Uterus (tissue), 4 donors: ENCODE data around the gene DYNLT4. TPM values are rescaled to one million over a fixed set of nuclear protein-coding genes. Genes with fewer than 3 reads are reported as not detected.

Experiments used
- DNase-seq, 2 donors: peaks; one replicate each; pipeline ENCODE4 v3.0.0-alpha.2; 2019 to 2020
- H3K27ac ChIP-seq, 2 donors: fragments of 200-600 bp; sonication (generic); 1 replicate in 1 of 2; 2 replicates in 1 of 2; pipeline ENCODE4 v1.5.1; 2016 to 2018
- H3K27me3 ChIP-seq, 2 donors: fragments of 200-600 bp; sonication (generic); one replicate each; pipeline ENCODE4 v1.5.1; 2018 to 2019; ENCODE audit warnings: control low read depth in 1 of 2
- H3K36me3 ChIP-seq, 2 donors: fragments of 200-600 bp; sonication (generic); one replicate each; pipeline ENCODE4 v1.5.1; 2019; ENCODE audit warnings: control low read depth in 1 of 2
- H3K4me1 ChIP-seq, 2 donors: fragments of 200-600 bp; sonication (generic); one replicate each; pipeline ENCODE4 v1.5.1; 2018 to 2019; ENCODE audit warnings: control low read depth in 1 of 2
- H3K4me3 ChIP-seq, 2 donors: fragments of 200-600 bp; sonication (generic); 1 replicate in 1 of 2; 2 replicates in 1 of 2; pipeline ENCODE4 v1.5.1; 2018 to 2019; ENCODE audit warnings: mild to moderate bottlenecking in 1 of 2
- H3K9me3 ChIP-seq, 2 donors: fragments of 200-600 bp; sonication (generic); one replicate each; pipeline ENCODE4 v1.5.1; 2019; ENCODE audit warnings: control low read depth in 1 of 2
- POLR2A ChIP-seq, 2 donors: fragments of 450-650 bp; IDR thresholded peaks; one replicate each; pipeline ENCODE4 v1.6.1; 2016; ENCODE audit warnings: antibody characterized with exemption in 2 of 2, mild to moderate bottlenecking in 1 of 2, moderate library complexity in 1 of 2
- intact Hi-C: fragments of 100-400 bp; cut with DNase I; formaldehyde crosslinking; loops from one replicate; pipeline ENCODE4 v1.15.1; 2023; ENCODE audit warnings: low total_unique reads
- total RNA-seq, 4 donors: library from RNA; depleted of rRNA in 3 of 4; stranded (reverse); fragments of >200 nt in 3 of 4; gene quantifications; one replicate each; pipeline versions ENCODE4 v1.1.0 to v1.2.4, GENCODE V29; 2014 to 2023
- TF ChIP-seq, protein P1 (sequence below), 4 experiments: fragments of 200-600 bp in 2 of 4; fragments of 450-650 bp in 2 of 4; sonication (generic) in 2 of 4; IDR thresholded peaks; one replicate each; pipeline ENCODE4 v1.5.1; 2016 to 2019; ENCODE audit warnings: antibody characterized with exemption in 4 of 4, mild to moderate bottlenecking in 2 of 4, moderate library complexity in 1 of 4
- donor health status: DM: yes; HTN: yes; CAD: no.

Gene DYNLT4
- total RNA-seq, 4 donors from 2014 or later, result 4.4 TPM; not detected in 3

GRCh38 chr1:44787506-44787905 lies 19.6 kb downstream of the DYNLT4 start:
- intact Hi-C loops, result loop anchor here (5.0 to 10.0 kb wide), 2 partner anchors 47 to 225 kb away; partner anchors contain the start of genes HECTD3 and UROD
- DNase-seq, result no peak
- peaks cover 0 to 7% of the 10 kb centered on the region in 2 donors for H3K4me1 ChIP-seq

GRCh38 chr1:44786841-44787426 lies 20.2 kb downstream of the DYNLT4 start:
- no peak for DNase-seq
- intact Hi-C loops, result loop anchor here (5.0 to 10.0 kb wide), 2 partner anchors 48 to 225 kb away; partner anchors contain the start of genes HECTD3 and UROD
- no peaks in the 10 kb centered on the region for H3K27me3 ChIP-seq
- peak overlapping the region in 1 of 2 donors; percentile 45 for H3K4me3 ChIP-seq
- H3K9me3 ChIP-seq, result no peaks in the 10 kb centered on the region
- no peaks in the 10 kb centered on the region for H3K36me3 ChIP-seq
- no peak for TF ChIP-seq POLR2A (IDR thresholded peaks at IDR 0.05)
- TF ChIP-seq, protein P1, sequence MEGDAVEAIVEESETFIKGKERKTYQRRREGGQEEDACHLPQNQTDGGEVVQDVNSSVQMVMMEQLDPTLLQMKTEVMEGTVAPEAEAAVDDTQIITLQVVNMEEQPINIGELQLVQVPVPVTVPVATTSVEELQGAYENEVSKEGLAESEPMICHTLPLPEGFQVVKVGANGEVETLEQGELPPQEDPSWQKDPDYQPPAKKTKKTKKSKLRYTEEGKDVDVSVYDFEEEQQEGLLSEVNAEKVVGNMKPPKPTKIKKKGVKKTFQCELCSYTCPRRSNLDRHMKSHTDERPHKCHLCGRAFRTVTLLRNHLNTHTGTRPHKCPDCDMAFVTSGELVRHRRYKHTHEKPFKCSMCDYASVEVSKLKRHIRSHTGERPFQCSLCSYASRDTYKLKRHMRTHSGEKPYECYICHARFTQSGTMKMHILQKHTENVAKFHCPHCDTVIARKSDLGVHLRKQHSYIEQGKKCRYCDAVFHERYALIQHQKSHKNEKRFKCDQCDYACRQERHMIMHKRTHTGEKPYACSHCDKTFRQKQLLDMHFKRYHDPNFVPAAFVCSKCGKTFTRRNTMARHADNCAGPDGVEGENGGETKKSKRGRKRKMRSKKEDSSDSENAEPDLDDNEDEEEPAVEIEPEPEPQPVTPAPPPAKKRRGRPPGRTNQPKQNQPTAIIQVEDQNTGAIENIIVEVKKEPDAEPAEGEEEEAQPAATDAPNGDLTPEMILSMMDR (IDR thresholded peaks at IDR 0.05), result no peak
- peak overlapping the region; percentile 68 to 77 for H3K27ac ChIP-seq
- peaks cover 0 to 7% of the 10 kb centered on the region in 2 donors for H3K4me1 ChIP-seq

More at GRCh38 chr1:44787506-44787905, 19.6 kb downstream of the DYNLT4 start:
- no peaks in the 10 kb centered on the region for H3K27me3 ChIP-seq
- H3K36me3 ChIP-seq, result no peaks in the 10 kb centered on the region
- H3K9me3 ChIP-seq, result no peaks in the 10 kb centered on the region
- no peak overlapping the region for H3K4me3 ChIP-seq
- H3K27ac ChIP-seq, result no peak overlapping the region
- TF ChIP-seq, protein P1 (IDR thresholded peaks at IDR 0.05), result no peak
- TF ChIP-seq POLR2A (IDR thresholded peaks at IDR 0.05), result no peak

- no peaks in the 10 kb centered on the region for H3K27me3 ChIP-seq
- peak overlapping the region; percentile 36 to 45 for H3K4me3 ChIP-seq
- peaks cover 0 to 7% of the 10 kb centered on the region in 2 donors for H3K4me1 ChIP-seq
- no peaks in the 10 kb centered on the region for H3K36me3 ChIP-seq
- H3K9me3 ChIP-seq, result no peaks in the 10 kb centered on the region
- TF ChIP-seq, protein P1 (IDR thresholded peaks at IDR 0.05), result peak; percentile 95 to 98 (median 97)
- peak in 1 of 2 donors; percentile 33 for TF ChIP-seq POLR2A (IDR thresholded peaks at IDR 0.05)
- intact Hi-C loops, result loop anchor here (5.0 to 10.0 kb wide), 2 partner anchors 49 to 226 kb away; partner anchors contain the start of genes HECTD3 and UROD
- DNase-seq, result peak; percentile 64 to 78
- peak overlapping the region; percentile 68 to 77 for H3K27ac ChIP-seq
Observed at GRCh38 chr1:44786138-44786840, 20.9 kb downstream of the DYNLT4 start.

DNA sequence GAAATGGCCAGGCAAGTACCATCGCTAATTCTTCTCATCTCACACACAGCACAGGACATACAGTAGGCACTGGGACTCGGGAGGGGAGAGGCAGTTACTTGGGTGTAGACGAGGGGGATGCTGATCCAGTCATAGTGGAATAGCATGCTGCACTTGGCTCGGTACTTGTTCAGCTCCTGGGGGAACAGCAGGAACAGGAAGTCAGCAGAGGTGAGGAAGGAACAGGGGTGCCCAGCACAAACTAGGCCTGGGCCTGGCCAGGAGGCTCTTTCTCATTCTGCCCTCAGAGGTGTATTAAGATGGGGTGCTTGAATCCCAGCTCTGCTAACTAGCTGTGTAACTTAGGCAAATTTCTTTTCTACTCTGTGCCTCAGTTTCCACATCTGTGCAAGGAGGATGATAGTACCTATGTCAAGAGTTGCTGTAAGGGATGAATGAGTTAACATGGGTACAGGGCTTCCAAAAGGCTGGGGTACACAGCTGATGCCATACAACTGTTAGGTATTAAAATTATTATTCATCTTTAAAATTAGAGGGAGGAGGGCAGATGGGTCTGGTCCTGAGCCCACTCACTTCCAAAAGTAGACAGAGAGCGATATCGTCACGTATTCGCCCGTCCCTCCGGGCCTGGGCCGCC lies 21.5 kb downstream of the DYNLT4 start:
- intact Hi-C loops, result loop anchor here (5.0 to 10.0 kb wide), 2 partner anchors 49 to 227 kb away; partner anchors contain the start of genes HECTD3 and UROD
- H3K4me3 ChIP-seq, result peak overlapping the region; percentile 36 to 45
- H3K4me1 ChIP-seq, result peaks cover 0 to 7% of the 10 kb centered on the region in 2 donors
- no peaks in the 10 kb centered on the region for H3K36me3 ChIP-seq
- no peak for DNase-seq
- peak overlapping the region; percentile 68 to 77 for H3K27ac ChIP-seq
- H3K27me3 ChIP-seq, result no peaks in the 10 kb centered on the region
- no peaks in the 10 kb centered on the region for H3K9me3 ChIP-seq
- TF ChIP-seq POLR2A (IDR thresholded peaks at IDR 0.05), result no peak
- TF ChIP-seq, protein P1 (IDR thresholded peaks at IDR 0.05), result no peak
